ENCODE measurements around the gene LRP11. TPM values are rescaled to one million over a fixed set of nuclear protein-coding genes. Genes with fewer than 3 reads are reported as not detected.
"Not testable (repeated sequence)": the region's sequence is repeated elsewhere in the genome, so short reads cannot be mapped to it uniquely, and the experiment has no call there.

The LRP11 gene
- total and polyA plus RNA-seq, 4 donors, result 18.0 to 39.3 (median 33.9) TPM

DNA sequence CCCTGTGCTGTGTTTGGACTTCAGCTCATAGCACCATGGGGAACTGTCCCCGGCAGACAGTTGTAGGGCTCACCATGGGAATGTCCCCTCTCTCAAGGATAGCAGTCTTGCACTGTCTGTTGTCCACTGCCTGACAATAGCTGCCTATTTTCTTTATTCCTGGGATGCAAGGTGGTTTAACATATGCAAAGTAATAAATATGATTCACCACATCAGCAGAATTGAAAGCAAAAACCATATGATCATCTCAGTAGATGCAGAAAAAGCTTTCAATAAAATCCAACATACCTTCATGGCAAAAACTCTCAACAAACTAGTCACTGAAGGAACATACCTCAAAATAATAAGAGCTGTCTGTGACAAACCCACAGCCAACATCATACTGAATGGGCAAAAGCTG lies 13.5 kb upstream of the LRP11 start:
- Histone ChIP-seq H3K27me3 (ENCODE audit: control insufficient read depth, insufficient read depth, low read length) (no peaks in the 10 kb centered on the region), H3K27ac (ENCODE audit: low read depth, low read length) (no peak overlapping the region), H3K4me3 (ENCODE audit: low read depth, low read length) (no peak overlapping the region), H3K9me3 (ENCODE audit: control insufficient read depth, insufficient read depth, low read length) (no peaks in the 10 kb centered on the region), H3K36me3 (ENCODE audit: control insufficient read depth, insufficient read depth, low read length) (no peaks in the 10 kb centered on the region), H3K4me1 (ENCODE audit: control insufficient read depth, insufficient read depth, low read length) (no peaks in the 10 kb centered on the region)
- 80% methylated on average over 1 of the region's 1 CpG for WGBS (ENCODE audit: insufficient coverage)
- no peak for DNase-seq (ENCODE audit: low read depth in 4 of 6, low spot score in 6 of 6)

DNA sequence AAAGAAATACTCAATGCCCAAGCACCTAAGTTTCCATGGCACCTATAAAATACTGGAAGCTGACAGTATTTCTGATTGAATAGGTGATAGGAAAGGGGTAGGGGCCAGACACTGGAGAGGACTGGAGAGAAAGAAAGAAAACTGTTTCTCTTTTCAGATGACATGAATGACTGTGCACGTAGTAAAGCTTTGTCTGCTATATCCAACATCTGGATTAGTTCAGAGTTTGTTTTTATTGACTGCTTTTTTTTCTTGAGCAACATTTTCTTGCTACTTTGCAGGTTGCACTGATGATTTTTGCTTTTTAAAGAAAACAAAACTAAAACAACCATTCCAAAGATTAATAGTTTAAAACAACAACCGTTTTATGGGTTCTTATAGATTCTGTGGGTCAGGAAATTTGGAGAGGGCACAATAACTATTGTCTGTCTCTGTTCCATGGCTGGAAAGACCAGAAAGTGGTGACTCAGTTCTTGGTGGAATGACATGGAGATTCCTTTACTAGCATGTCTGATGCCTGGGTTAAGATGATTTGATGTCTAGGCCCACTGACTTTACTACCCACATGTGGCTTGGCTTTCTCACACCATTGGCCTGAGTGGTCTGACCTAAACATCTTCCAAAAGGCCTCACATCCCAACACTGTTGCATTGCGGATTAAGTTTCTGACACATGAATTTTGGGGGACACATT lies 12.2 kb upstream of the LRP11 start:
- no peak overlapping the region for H3K27ac ChIP-seq (ENCODE audit: low read depth, low read length)
- no peaks in the 10 kb centered on the region for H3K4me1 ChIP-seq (ENCODE audit: control insufficient read depth, insufficient read depth, low read length)
- H3K36me3 ChIP-seq (ENCODE audit: control insufficient read depth, insufficient read depth, low read length), result no peaks in the 10 kb centered on the region
- H3K4me3 ChIP-seq (ENCODE audit: low read depth, low read length), result no peak overlapping the region
- H3K27me3 ChIP-seq (ENCODE audit: control insufficient read depth, insufficient read depth, low read length), result no peaks in the 10 kb centered on the region
- no peaks in the 10 kb centered on the region for H3K9me3 ChIP-seq (ENCODE audit: control insufficient read depth, insufficient read depth, low read length)
- no peak for DNase-seq (ENCODE audit: low read depth in 4 of 6, low spot score in 6 of 6)
- WGBS (ENCODE audit: insufficient coverage), result no CpG with 5 or more reads among the region's 3 CpGs

- WGBS (ENCODE audit: insufficient coverage), result 60% methylated on average over 1 of the region's 1 CpG
- Histone ChIP-seq H3K9me3 (ENCODE audit: control insufficient read depth, insufficient read depth, low read length) (no peaks in the 10 kb centered on the region), H3K27me3 (ENCODE audit: control insufficient read depth, insufficient read depth, low read length) (no peaks in the 10 kb centered on the region), H3K36me3 (ENCODE audit: control insufficient read depth, insufficient read depth, low read length) (no peaks in the 10 kb centered on the region), H3K4me1 (ENCODE audit: control insufficient read depth, insufficient read depth, low read length) (no peaks in the 10 kb centered on the region), H3K27ac (ENCODE audit: low read depth, low read length) (no peak overlapping the region), H3K4me3 (ENCODE audit: low read depth, low read length) (no peak overlapping the region)
- DNase-seq (ENCODE audit: low read depth in 4 of 6, low spot score in 6 of 6), result no peak
Measured at GRCh38 chr6:149872233-149872632, 8.1 kb upstream of the LRP11 start.

DNA sequence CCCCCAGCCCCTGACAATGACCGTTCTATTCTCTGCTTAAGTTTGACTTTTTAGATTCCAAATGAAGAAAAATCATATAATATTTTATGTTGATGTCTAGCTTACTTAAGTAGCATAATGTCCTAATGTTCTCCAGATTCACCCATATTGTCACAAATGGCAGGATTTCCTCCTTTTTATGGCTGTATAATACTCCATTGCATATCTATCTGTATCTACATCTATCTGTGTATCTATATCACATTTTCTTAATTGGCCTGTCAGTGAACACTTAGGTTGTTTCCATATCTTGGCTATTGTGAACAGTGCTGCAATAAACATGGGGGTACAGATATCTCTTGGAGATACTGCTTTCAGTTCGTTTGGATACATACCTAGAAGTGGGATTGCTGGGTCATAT lies 7.0 kb upstream of the LRP11 start:
- no CpG with 5 or more reads among the region's 2 CpGs for WGBS (ENCODE audit: insufficient coverage)
- DNase-seq (ENCODE audit: low read depth in 4 of 6, low spot score in 6 of 6), result no peak
- no peak overlapping the region for H3K27ac ChIP-seq (ENCODE audit: low read depth, low read length)
- H3K36me3 ChIP-seq (ENCODE audit: control insufficient read depth, insufficient read depth, low read length), result no peaks in the 10 kb centered on the region
- no peak overlapping the region for H3K4me3 ChIP-seq (ENCODE audit: low read depth, low read length)
- no peaks in the 10 kb centered on the region for H3K4me1 ChIP-seq (ENCODE audit: control insufficient read depth, insufficient read depth, low read length)
- H3K9me3 ChIP-seq (ENCODE audit: control insufficient read depth, insufficient read depth, low read length), result no peaks in the 10 kb centered on the region
- H3K27me3 ChIP-seq (ENCODE audit: control insufficient read depth, insufficient read depth, low read length), result no peaks in the 10 kb centered on the region

GRCh38 chr6:149869275-149869892 lies 5.2 kb upstream of the LRP11 start:
- 92% methylated on average over 4 of the region's 10 CpGs for WGBS (ENCODE audit: insufficient coverage)
- Histone ChIP-seq H3K9me3 (ENCODE audit: control insufficient read depth, insufficient read depth, low read length) (no peaks in the 10 kb centered on the region), H3K4me3 (ENCODE audit: low read depth, low read length) (no peak overlapping the region), H3K27ac (ENCODE audit: low read depth, low read length) (no peak overlapping the region), H3K4me1 (ENCODE audit: control insufficient read depth, insufficient read depth, low read length) (peaks cover 5% of the 10 kb centered on the region), H3K27me3 (ENCODE audit: control insufficient read depth, insufficient read depth, low read length) (no peaks in the 10 kb centered on the region), H3K36me3 (ENCODE audit: control insufficient read depth, insufficient read depth, low read length) (no peaks in the 10 kb centered on the region)
- no peak for DNase-seq (ENCODE audit: low read depth in 4 of 6, low spot score in 6 of 6)

- no peak for DNase-seq (ENCODE audit: low read depth in 4 of 6, low spot score in 6 of 6)
- no peaks in the 10 kb centered on the region for H3K27me3 ChIP-seq (ENCODE audit: control insufficient read depth, insufficient read depth, low read length)
- no peaks in the 10 kb centered on the region for H3K36me3 ChIP-seq (ENCODE audit: control insufficient read depth, insufficient read depth, low read length)
- H3K4me1 ChIP-seq (ENCODE audit: control insufficient read depth, insufficient read depth, low read length), result peaks cover 7% of the 10 kb centered on the region
- WGBS (ENCODE audit: insufficient coverage), result 13% methylated on average over 1 of the region's 4 CpGs
- no peaks in the 10 kb centered on the region for H3K9me3 ChIP-seq (ENCODE audit: control insufficient read depth, insufficient read depth, low read length)
- H3K4me3 ChIP-seq (ENCODE audit: low read depth, low read length), result no peak overlapping the region
- no peak overlapping the region for H3K27ac ChIP-seq (ENCODE audit: low read depth, low read length)
Measured at GRCh38 chr6:149867876-149868640, 3.9 kb upstream of the LRP11 start.

GRCh38 chr6:149864578-149865535 lies 698 bp upstream of the LRP11 start:
- Histone ChIP-seq H3K27me3 (ENCODE audit: control insufficient read depth, insufficient read depth, low read length) (no peaks in the 10 kb centered on the region), H3K4me1 (ENCODE audit: control insufficient read depth, insufficient read depth, low read length) (peaks cover 26% of the 10 kb centered on the region), H3K4me3 (ENCODE audit: low read depth, low read length) (peak overlapping the region; percentile 55), H3K27ac (ENCODE audit: low read depth, low read length) (peak overlapping the region; percentile 89), H3K36me3 (ENCODE audit: control insufficient read depth, insufficient read depth, low read length) (peaks cover 4% of the 10 kb centered on the region), H3K9me3 (ENCODE audit: control insufficient read depth, insufficient read depth, low read length) (no peaks in the 10 kb centered on the region)
- DNase-seq (ENCODE audit: low read depth in 4 of 6, low spot score in 6 of 6), result peak in 5 of 6 donors; percentile 35 to 92 (median 36)
- 13% methylated on average over 18 of the region's 23 CpGs for WGBS (ENCODE audit: insufficient coverage)

GRCh38 chr6:149862922-149863697 lies 1.0 kb downstream of the LRP11 start:
- Histone ChIP-seq H3K4me1 (ENCODE audit: control insufficient read depth, insufficient read depth, low read length) (peaks cover 26% of the 10 kb centered on the region), H3K27me3 (ENCODE audit: control insufficient read depth, insufficient read depth, low read length) (no peaks in the 10 kb centered on the region), H3K36me3 (ENCODE audit: control insufficient read depth, insufficient read depth, low read length) (peaks cover 4% of the 10 kb centered on the region), H3K9me3 (ENCODE audit: control insufficient read depth, insufficient read depth, low read length) (no peaks in the 10 kb centered on the region), H3K27ac (ENCODE audit: low read depth, low read length) (peak overlapping the region; percentile 86), H3K4me3 (ENCODE audit: low read depth, low read length) (peak overlapping the region; percentile 49)
- peak in 5 of 6 donors; percentile 35 to 90 (median 61) for DNase-seq (ENCODE audit: low read depth in 4 of 6, low spot score in 6 of 6)
- 1% methylated on average over 69 of the region's 69 CpGs for WGBS (ENCODE audit: insufficient coverage)

DNA sequence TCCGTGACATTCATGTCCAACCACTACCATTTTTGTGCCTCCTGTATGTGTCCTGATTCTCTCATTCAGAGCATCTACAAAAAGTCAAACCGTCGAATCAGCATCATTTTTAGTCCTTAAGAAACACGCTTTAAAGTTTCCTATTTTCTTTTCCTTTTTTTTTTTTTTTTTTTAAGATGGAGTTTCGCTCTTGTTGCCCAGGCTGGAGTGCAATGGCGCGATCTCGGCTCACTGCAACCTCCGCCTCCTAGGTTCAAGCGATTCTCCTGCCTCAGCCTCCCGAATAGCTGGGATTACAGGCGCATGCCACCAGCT lies 1.8 kb downstream of the LRP11 start:
- peaks cover 26% of the 10 kb centered on the region for H3K4me1 ChIP-seq (ENCODE audit: control insufficient read depth, insufficient read depth, low read length)
- H3K9me3 ChIP-seq (ENCODE audit: control insufficient read depth, insufficient read depth, low read length); H3K27ac ChIP-seq (ENCODE audit: low read depth, low read length); H3K27me3 ChIP-seq (ENCODE audit: control insufficient read depth, insufficient read depth, low read length); DNase-seq (ENCODE audit: low read depth in 4 of 6, low spot score in 6 of 6); H3K36me3 ChIP-seq (ENCODE audit: control insufficient read depth, insufficient read depth, low read length): not testable (repeated sequence)
- H3K4me3 ChIP-seq (ENCODE audit: low read depth, low read length), result peak overlapping the region; percentile 49
- WGBS (ENCODE audit: insufficient coverage), result 89% methylated on average over 4 of the region's 12 CpGs

Data from spinal cord (tissue), 10 donors.